HCT116 (cell line): Measurements from ENCODE around the gene MYRFL. TPM values are rescaled to one million over a fixed set of nuclear protein-coding genes. Genes with fewer than 3 reads are reported as not detected.

Experiments
- CTCF ChIP-seq, 3 experiments: fragments of 200-600 bp in 1 of 3; sonication (generic) in 1 of 3; IDR thresholded peaks in 2 of 3; conservative IDR thresholded peaks in 1 of 3; 2 replicates each; pipeline ENCODE4 v1.5.1; 2012 to 2017; ENCODE audit warnings: low read depth in 2 of 3, low read length in 2 of 3, antibody characterized with exemption in 1 of 3, borderline replicate concordance in 1 of 3, control low read depth in 1 of 3, mild to moderate bottlenecking in 1 of 3, mixed read lengths in 1 of 3, mixed run types in 1 of 3, moderate library complexity in 1 of 3; ENCODE audit not compliant: insufficient read depth in 1 of 3
- EGR1 ChIP-seq: IDR thresholded peaks from 2 replicates; pipeline ENCODE4 v1.6.1; 2012; ENCODE audit warnings: low read depth
- POLR2AphosphoS5 ChIP-seq: IDR thresholded peaks from 2 replicates; pipeline ENCODE4 v1.6.1; 2011; ENCODE audit warnings: mild to moderate bottlenecking, low read depth, low read length, moderate library complexity
- REST ChIP-seq: IDR thresholded peaks from 2 replicates; pipeline ENCODE4 v1.6.1; 2012; ENCODE audit warnings: low read depth
- YY1 ChIP-seq: IDR thresholded peaks from 2 replicates; pipeline ENCODE4 v1.6.1; 2011; ENCODE audit warnings: low read length, low read depth, moderate library complexity, mild to moderate bottlenecking; ENCODE audit not compliant: insufficient replicate concordance; ENCODE audit errors: extremely low read depth
- ZFX ChIP-seq: fragments of 450-650 bp; IDR thresholded peaks from 2 replicates; pipeline ENCODE4 v1.6.1; 2017
- ZNF274 ChIP-seq: fragments of 200-500 bp; sonication (Bioruptor generic); IDR thresholded peaks from 2 replicates; pipeline ENCODE4 v1.6.1; 2014; ENCODE audit warnings: mild to moderate bottlenecking, low read depth, low read length, inconsistent platforms
- total RNA-seq: library from RNA; stranded (reverse); gene quantifications from one replicate; pipeline ENCODE4 v1.2.1, GENCODE V29; 2021; ENCODE audit not compliant: unreplicated experiment
- TF ChIP-seq, protein P1 (sequence below): IDR thresholded peaks from 2 replicates; pipeline ENCODE4 v1.6.1; 2012

The MYRFL gene
- total RNA-seq, 1 experiment from 2014 or later: 0.30 TPM

DNA sequence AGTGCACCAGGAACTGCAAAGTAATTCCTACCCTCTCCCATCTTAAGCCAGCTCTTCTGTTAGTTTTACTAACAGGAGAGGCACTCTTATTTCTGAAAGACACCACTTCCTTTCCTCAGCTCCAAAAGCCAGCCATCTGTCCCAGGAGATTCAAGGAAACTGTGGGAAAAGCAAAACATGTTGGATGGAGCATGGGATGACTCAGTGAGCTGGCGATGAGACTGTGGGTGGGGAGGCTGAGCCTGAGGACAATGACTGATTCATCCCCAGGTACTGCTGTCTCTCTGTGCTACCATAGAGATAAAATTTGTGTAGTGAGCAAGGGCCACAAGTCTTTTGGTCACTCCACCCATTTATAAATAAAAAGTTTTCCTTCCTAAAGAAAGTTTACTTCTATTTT lies 141.4 kb downstream of the MYRFL start (continued):
- TF ChIP-seq, protein P1, sequence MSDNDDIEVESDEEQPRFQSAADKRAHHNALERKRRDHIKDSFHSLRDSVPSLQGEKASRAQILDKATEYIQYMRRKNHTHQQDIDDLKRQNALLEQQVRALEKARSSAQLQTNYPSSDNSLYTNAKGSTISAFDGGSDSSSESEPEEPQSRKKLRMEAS: peak; percentile 49
- TF ChIP-seq ZNF274 (no peak), POLR2AphosphoS5 (0 out of 2 replicates have a peak, but pooled peaks have one; percentile 28), EGR1 (no peak), REST (no peak), ZFX (no peak), YY1 (peak; percentile 13), CTCF (IDR thresholded peaks at IDR 0.05 in 2 of 3, conservative IDR thresholded peaks at IDR 0.05 in 1 of 3; ENCODE audit: borderline replicate concordance in 1 of 3, insufficient read depth in 1 of 3, low read depth in 2 of 3, low read length in 2 of 3) (no peak)
